ENCODE data around the gene SHLD1. TPM values are rescaled to one million over a fixed set of nuclear protein-coding genes. Genes with fewer than 3 reads are reported as not detected.
"Not testable (repeated sequence)": the region's sequence is repeated elsewhere in the genome, so short reads cannot be mapped to it uniquely, and the experiment has no call there.

SHLD1 gene
- total RNA-seq, 1 donor from 2014 or later: 2.4 TPM

DNA sequence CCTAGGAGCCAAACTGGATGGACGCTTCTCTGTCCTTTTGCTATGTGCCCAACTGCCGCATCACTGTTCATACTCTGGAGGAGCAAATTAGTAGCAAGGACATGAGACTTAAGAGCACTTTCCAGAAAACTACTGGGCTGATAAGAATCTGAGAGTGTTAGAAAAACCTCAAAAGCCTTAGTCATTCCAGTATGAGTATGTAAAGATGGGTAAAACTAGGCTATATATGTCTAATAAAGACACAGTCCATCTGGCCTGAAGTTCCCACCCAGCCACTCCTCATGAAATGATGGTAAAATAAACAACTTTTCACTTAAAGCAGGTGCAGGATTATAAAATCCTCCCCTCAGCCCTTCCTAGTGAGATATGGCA, 30.6 kb downstream of the SHLD1 start:
- DNase-seq (ENCODE audit: low read depth in 2 of 2): no peak

DNA sequence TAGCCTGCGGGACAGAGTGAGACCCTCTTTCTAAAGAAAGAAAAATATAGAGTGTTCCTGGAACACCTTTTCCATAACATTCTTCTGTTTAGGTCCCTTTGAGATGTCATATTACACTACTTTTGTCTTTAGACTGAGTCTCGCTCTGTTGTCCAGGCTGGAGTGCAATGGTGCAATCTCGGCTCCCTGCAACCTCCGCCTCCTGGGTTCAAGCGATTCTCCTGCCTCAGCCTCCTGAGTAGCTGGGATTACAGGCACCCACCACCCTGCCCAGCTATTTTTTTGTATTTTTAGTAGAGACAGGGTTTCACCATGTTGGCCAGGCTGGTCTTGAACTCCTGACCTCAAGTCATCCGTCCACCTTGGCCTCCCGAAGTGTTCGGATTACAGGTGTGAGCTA, 31.2 kb downstream of the SHLD1 start:
- not testable (repeated sequence) for DNase-seq (ENCODE audit: low read depth in 2 of 2)

DNA sequence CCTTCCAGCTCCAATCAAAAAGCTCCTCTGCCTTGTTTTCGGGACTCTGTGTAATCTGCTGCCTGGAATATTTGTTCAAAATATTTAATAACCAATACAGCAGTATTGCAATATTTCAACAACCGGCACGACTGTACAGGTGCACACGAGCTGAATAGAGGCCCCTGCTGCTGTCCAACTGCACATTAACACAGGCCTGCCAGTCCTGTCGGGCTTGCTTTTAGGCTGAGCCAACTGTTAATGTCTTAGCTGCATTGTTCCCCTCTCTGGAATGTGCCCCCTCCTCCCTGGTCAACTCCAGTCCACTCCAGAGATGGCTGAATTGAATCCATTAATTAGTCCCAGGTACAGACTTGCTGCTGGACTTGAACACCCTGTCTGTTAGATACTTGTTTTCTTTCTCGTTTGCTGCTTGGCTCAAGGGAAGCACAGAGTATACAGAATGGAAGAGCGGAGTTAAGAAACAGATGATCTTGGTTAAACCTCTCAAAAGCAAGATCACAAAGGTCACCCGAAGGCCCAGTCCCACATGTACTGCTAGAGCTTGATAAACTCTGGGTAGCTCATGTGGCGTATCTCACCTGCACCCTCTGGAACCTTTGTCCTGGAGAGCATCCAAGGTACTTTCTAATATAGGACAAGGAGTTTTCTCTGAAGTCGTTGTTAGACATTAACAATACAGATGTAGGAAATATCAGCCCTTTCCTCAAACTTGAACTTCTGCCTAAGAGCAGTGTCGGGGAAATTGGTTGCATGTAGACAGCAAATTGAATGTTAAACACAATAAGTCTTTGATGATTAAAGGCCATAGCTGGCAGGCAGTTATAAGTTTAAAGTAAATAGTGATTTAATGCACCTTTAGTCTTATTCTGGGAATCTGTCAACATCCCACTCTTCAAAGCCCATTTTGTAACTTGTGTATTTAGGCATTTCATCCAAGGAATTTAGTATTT, 31.9 kb downstream of the SHLD1 start:
- DNase-seq (ENCODE audit: low read depth in 2 of 2): no peak

DNA sequence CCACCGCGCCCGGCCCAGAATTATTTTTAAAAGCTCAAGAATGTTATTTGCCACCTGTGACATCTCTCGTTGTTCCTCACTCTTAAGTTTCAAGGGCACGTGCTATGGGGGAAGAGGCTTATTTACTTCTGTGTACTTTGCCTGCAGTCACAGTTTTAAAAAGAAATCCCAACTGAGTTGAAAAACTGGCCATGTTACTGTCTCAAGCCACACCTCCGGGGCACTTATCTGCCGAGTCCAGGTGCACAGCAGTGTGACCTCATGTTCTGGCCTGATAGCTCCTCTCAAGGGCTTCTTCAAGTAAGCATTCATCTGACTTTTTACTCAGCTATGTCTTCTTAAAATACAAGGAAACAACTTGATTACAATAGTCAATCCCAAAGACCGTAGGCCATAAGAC, 34.5 kb downstream of the SHLD1 start:
- no peak for DNase-seq (ENCODE audit: low read depth in 2 of 2)

DNA sequence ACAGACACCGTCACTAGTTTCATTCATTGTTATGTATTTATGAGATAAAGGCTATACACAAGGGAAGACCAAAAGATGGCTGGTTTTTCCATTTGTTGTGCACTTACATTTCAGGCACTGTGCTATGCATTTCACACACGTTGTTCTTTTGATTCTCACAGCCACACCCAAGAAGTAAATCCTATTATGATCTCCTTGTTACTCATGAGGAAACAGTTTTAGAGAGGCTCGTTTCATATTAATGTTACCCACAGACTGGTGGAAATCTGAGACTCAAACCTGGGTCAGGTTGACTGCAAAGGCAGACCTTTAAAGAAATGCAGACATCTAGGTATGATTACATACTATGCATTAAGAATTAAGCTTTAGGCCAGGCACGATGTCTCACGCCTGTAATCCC, 34.9 kb downstream of the SHLD1 start:
- no peak for DNase-seq (ENCODE audit: low read depth in 2 of 2)

DNA sequence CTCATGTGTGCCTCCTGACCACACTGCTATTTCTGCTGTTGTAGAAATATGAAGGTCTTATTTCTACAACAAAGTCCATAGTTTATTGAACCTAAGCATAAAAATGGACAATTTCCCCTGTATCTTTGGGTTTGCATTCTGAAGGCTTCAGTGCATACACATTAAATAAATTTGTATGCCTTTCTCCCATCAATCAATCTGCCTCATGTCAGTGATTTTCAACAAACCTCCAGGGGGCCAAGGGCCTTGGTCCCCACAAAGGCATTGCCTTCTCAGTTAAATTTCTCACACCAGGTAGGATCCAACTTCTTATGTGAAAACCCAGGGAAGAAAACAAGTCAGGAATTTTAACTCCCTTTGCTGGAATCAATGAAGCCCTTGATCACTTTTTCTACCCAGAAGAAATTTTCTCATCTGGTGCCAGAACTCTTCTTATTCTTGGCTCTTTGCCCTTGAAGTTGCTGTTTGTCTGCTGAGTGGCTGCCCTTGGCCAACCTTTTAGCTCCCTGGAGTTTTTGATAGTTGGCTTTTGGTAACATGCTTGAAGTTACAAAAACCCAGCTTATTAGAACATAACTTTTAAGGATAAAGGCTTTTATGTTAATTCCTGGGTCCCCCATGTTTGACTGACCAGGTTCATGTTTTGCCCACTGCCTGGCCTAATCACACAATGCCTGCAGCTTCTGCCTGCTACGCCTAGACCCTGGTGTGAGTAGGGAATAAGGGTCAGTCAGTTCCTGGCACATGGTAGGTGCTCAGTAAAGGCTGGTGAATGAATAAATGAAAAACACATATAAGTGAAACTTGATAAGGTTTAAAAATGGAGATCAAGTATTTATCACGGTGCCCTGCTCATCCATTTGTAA, 37.0 kb downstream of the SHLD1 start:
- DNase-seq (ENCODE audit: low read depth in 2 of 2): peak in 1 of 2 donors; percentile 79

DNA sequence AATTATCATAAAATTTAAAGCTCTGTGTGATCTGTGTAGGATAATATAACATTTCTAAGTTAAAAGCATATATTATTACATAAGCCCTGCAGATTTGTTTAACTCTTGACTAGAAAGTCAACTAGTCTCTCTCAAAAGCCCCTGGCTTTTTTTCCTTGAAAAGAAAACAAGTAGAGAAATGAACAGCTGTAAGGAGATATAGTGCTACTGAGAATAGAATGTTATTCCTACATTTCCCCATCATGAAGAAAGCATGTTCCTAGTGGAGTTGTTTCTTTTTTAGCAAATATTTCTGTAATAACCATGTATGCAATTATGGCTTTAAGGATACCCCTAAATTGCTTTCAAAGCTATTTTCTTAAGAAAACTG, 37.6 kb downstream of the SHLD1 start:
- no peak for DNase-seq (ENCODE audit: low read depth in 2 of 2)

DNA sequence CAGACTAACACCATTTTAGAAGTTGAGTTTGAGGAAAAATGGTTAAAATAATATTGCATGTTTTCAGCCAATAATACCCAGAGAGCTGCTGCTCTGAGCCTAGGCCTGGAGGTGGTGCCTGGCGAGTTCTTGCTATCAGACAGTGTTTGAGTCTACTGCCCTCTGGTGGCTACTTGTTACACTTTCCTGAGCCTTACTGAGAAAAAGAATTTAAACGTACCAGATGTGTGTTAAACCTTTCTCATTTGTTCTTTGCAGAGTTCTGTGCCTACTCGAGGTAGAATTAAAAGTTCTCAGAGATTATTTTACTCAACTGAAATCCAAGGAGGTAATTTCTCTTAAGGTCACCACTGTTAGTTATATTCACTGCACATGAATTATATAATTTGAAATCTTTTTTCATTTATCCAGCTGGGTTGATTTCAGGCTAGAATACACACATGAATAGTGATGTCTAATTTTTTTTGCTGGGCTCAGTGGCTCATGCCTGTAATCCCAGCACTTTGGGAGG, 38.2 kb downstream of the SHLD1 start:
- DNase-seq (ENCODE audit: low read depth in 2 of 2): peak; percentile 90 to 93

DNA sequence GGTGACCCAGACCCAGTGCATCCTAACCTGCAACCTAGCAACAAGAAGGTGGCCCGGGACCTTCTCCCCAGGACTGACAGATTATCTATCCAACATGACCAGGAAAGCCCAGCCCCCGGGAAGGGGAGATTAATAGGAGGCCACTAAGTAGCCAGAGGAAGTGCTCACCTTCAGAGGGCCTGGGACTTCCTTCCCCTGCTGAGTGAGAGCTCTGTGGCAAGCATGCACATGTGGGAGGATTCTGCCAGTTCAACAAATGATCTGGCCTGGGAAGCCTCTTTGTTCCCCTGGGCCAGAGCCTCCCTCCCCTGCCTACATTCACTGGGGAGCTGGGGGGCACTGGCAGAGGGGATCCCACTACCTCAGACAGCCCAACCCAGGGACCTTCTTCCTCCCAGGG, 39.6 kb downstream of the SHLD1 start:
- peak in 1 of 2 donors; percentile 2 for DNase-seq (ENCODE audit: low read depth in 2 of 2)

DNA sequence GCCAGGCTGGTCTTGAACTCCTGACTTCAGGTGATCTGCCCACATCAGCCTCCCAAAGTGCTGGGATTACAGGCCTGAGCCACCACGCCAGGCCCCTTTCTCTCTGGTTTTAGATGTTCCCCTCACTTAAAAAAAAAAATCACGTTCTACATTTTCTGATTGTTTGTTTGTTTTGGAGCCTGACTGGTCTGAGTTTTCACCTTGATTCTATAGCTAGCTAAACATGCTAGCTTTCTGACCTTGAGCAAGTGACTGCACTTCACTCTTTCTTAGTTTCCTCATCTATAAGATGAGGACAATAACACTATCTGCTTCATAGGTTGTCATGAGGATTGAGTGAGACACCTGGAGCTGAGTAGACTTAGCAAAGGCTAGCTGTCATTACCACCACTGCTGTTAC, 43.7 kb downstream of the SHLD1 start:
- no peak for DNase-seq (ENCODE audit: low read depth in 2 of 2)

DNA sequence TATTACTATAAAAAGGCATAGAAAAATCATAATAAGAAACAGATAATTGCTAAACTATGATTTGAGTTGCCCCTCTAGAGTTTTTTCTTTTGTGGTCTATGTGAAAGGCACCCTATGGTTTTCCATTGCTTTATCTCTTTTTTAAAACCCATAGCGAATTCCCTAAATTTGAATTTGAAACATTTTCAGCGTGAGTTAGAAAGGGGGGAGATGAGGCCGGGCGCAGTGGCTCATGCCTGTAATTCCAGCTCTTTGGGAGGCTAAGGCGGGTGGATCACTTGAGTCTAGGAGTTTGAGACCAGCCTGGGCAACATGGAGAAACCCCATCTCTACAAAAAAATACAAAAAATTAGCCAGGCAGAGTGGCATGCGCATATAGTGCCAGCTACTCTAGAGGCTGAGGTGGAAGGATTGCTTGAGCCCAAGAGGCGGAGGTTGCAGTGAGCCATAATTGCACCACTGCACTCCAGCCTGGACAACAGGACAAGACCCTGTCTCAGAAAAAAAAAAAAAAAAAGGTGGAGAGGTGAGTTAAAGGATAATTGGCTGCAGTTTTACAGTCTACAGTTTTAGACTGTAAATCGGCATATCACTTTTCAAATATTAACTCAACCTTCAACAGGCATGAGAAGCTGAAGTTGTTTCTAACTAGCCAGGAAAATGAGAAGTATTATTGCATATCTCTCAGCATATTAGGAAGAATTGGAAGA, 46.3 kb downstream of the SHLD1 start:
- DNase-seq (ENCODE audit: low read depth in 2 of 2): no peak

DNA sequence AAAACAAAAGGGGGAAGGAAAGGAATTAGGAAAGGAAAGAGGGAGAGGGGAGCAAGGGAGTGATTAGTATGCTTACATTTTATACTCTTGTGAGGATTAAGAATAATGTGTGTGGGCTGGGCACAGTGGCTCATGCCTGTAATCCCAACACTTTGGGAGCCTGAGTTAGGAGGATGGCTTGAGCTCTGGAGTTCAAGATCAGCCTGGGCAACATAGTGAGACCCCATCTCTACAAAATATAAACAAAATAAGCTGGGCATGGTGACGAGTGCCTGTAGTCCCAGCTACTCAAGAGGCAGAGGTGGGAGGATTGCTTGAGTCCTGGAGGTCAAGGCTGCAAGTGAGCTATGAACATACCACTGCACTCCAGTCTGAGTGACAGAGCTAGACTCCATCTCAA, 47.0 kb downstream of the SHLD1 start:
- DNase-seq (ENCODE audit: low read depth in 2 of 2): no peak

DNA sequence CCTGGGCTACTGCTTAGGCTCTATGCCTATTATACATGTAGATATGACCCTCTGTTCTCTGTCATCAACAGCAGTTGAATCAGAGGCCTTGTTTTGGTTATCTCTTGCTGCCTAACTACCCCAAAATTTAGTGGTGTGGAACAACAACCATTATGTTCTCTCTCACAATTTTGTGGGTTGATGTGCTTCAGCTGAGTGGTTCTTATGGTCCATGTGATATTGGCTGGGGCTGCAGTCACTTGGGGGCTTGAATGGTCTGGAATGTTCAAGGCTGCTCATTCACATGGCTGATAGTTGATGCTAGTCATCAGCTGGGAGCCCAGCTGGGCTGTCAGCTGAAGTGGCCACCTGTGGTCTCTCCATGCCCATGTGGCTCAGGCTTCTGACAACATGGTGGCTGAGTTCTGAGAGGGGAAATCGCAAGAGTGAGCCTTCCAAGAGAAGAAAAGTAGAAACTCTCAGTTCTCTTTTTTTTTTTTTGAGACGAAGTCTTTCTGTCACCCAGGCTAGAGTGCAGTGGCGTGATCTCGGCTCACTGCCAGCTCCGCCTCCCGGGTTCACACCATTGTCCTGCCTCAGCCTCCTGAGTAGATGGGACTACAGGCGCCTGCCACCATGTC, 47.8 kb downstream of the SHLD1 start:
- no peak for DNase-seq (ENCODE audit: low read depth in 2 of 2)

DNA sequence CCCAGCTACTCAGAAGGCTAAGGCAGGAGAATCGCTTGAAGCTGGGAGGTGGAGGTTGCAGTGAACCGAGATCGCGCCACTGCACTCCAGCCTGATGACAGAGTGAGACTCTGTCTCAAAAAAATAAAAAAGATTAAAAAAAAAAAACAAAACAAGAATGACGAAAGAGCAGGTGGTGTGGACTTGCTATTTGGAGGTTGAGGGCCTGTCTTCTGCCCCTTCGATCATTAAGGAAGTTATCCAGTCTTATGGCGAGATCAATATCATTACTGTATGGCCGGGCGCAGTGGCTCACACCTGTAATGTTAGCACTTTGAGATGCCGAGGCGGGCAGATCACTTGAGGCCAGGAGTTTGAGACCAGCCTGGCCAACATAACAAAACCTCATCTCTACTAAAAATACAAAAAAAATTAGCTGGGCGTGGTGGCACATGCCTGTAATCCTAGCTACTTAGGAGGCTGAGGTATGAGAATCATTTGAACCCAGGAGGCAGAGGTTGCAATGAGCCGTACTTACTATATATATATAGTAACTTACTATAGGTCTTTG, 53.6 kb downstream of the SHLD1 start:
- peak in 1 of 2 donors; percentile 9 for DNase-seq (ENCODE audit: low read depth in 2 of 2)

DNA sequence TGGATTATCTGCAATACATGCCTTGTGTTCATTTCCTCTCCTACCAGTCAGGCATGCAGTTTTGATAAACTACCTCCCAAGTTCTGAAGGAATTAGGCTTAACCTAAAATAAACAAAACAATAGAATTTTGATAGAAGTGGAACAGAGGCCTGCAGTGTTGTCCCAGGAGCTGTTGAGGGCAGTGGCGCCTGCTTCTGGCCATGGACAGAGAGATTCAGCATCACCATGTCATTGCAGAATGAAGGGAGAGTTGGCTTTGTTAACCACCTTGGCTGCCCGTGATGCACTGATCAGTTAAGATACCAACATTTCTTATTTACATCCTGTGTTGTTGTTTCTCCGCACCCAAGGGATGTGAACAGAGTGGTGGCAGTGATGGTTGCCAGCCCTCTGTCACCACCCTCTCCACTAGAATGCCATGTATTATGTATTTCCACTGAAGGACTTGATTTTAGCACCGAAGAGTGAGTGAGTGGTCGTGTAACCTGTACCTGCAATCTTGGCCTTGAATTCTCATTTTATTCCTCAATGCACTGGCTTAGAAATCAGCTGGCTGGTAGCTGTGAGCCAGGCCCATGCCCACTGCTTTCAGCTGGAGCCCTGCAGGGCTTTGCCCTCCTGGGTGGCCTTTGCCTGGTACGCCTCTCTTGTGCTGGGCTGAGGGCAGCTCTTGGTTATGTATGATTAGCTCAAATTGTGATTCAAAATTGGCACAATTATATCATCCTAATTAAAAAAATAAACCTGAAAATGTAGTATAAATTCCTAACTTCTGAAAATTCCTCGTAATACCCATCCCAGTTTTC, 56.5 kb downstream of the SHLD1 start:
- peak in 1 of 2 donors; percentile 32 for DNase-seq (ENCODE audit: low read depth in 2 of 2)

DNA sequence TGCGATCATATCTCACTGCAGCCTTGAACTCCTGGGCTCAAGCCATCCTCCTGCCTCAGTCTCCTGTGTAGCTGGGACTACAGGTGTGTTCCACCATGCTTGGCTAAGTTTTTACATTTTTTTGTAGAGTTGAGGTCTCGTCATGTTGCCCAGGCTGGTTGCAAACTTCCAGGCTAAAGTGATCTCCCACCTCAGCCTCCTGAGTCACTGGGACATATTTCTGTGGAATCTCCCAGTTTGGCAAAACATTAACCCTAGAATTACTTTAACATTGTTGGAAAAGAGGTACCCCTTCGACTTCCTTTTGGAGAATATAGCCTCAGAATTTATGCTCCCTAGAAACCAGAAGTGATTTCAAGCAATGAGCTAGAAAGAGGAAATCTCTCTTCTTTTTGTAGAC, 57.2 kb downstream of the SHLD1 start:
- DNase-seq (ENCODE audit: low read depth in 2 of 2): no peak

DNA sequence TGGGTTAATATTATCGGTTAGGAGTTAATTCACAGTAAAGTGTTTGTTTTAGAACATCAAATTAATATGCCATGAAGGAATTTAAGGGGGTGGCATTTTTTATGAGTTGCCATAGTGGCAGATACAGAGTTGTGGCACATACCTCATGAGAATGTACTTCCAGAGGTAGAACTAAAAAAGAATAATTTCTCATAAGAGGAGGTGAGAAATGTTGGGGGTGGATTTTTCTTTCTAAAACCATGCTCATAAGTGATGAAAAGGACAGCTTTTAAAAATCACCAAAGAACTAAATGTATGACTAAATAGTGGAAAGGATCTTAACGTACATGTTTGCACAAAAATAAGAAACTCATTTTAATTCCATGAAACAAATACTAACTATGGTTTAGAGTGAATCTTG, 58.7 kb downstream of the SHLD1 start:
- no peak for DNase-seq (ENCODE audit: low read depth in 2 of 2)

DNA sequence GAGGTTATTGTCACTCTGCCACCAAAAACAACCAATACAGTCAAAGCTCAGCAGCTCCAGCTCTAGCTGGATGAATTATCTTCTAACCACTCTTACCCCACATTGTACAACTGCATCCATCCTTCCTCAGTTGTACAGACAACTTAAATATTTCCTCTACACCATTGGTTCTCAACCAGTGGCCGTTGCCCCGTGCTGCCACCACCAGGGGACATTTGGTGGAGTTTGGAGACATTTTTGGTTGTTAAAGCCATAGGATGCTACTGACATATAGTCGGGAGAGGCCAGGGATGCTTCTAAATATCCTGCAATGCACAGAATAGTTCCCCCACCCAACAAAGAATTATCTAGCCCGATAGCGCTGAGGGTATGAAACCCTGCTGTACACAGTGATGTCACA, 59.3 kb downstream of the SHLD1 start:
- DNase-seq (ENCODE audit: low read depth in 2 of 2): no peak

DNA sequence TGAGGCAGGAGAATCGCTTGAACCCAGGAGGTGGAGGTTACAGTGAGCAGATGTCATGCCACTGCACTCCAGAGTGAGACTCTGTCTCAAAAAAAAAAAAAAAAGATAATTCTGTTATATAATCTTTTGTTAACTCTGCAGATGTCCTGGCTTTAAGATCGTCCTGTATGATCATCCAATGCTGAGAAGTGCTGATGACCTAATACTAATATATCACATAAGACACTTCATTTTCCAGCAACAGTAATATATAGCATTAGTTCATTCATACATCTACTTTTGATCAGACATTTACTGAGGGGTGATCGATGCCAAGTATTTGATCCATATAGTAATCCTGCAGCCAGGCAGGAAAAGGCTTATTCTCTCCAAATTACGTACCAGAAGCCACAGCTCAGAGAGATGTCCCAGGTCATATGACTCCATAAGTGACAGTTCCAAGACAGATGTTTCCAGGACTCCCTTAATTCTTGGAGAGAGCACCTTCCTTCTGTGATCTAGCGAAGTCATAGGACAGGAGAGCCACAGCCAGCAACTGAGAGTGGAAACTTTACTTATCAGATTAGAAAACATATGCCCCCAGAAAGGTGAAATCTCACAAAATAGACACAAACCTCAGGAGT, 60.7 kb downstream of the SHLD1 start:
- no peak for DNase-seq (ENCODE audit: low read depth in 2 of 2)

DNA sequence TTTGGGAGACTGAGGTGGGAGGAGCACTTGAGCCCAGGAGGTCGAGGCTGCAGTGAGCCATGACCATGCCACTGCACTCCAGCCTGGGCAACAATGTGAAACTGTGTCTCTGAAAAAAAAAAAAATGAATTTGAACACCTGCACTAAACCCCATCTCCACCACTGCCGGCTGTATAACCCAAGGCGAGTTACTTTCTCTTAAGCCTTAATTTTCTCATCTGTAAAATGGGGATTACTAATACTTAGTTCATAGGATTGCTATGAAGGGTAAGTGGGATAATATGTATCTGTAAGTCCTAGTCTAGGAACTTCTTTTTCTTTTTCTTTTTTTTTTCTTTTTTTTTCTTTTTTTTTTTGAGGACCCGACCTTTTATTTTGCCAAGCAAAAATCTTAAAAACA, 61.5 kb downstream of the SHLD1 start:
- no peak for DNase-seq (ENCODE audit: low read depth in 2 of 2)

All from dermis microvascular lymphatic vessel endothelial cell (primary cell).